IMR-90 (cell line): ENCODE results near the gene PLA2G4E. TPM values are rescaled to one million over a fixed set of nuclear protein-coding genes. Genes with fewer than 3 reads are reported as not detected.

Source experiments
- ATAC-seq: fragments of 200-7000 bp; cut with Tn5 transposase; 2 replicates; pipeline ENCODE4 v1.9.1; 2020; ENCODE audit warnings: low read depth, mild to moderate bottlenecking, moderate library complexity
- BruUV-seq: library from RNA; stranded (reverse); fragments of 400-500 nt; replicated peaks from 2 replicates; lab custom pipeline; 2021; lab: Mats Ljungman, UMichigan
- CTCF ChIA-PET: fragments of 300-600 bp; formaldehyde crosslinking; extraction: SDS; loops from one replicate; lab custom pipeline; 2021; ENCODE audit warnings: antibody characterized with exemption; lab: Yijun Ruan, JAX
- POLR2A ChIA-PET: fragments of 300-600 bp; sonication (Branson Sonifier 250); formaldehyde crosslinking; loops from one replicate; lab custom pipeline; 2022; ENCODE audit warnings: antibody characterized with exemption; ENCODE audit not compliant: unreplicated experiment; lab: Charles Lee
- DNase-seq: peaks from one replicate; pipeline ENCODE4 v3.0.0; 2013
- H2AFZ ChIP-seq: replicated peaks from 2 replicates; pipeline ENCODE3; 2013; ENCODE audit warnings: low read length, mild to moderate bottlenecking; ENCODE audit not compliant: poor library complexity
- H2AK5ac ChIP-seq: 2 replicates; pipeline ENCODE4 v1.6.1; 2013; ENCODE audit warnings: low read depth, low read length, inconsistent platforms
- H2AK9ac ChIP-seq: replicated peaks from 2 replicates; pipeline ENCODE3; 2013; ENCODE audit warnings: mild to moderate bottlenecking, low read depth, low read length, moderate library complexity; ENCODE audit not compliant: poor library complexity
- H2BK120ac ChIP-seq: 2 replicates; pipeline ENCODE4 v1.6.1; 2013; ENCODE audit warnings: low read depth, low read length, inconsistent platforms
- H2BK15ac ChIP-seq: 3 replicates; pipeline ENCODE4 v1.6.1; 2013; ENCODE audit warnings: low read depth, low read length, inconsistent platforms
- H2BK20ac ChIP-seq: 2 replicates; pipeline ENCODE4 v1.6.1; 2013; ENCODE audit warnings: low read depth, mild to moderate bottlenecking, inconsistent platforms, low read length, moderate library complexity
- H2BK5ac ChIP-seq: 2 replicates; pipeline ENCODE4 v1.6.1; 2013; ENCODE audit warnings: mild to moderate bottlenecking, low read depth, low read length, inconsistent platforms; ENCODE audit not compliant: poor library complexity, severe bottlenecking
- H3K14ac ChIP-seq: replicated peaks from 2 replicates; pipeline ENCODE4 v1.6.1; 2013; ENCODE audit warnings: low read depth, low read length, inconsistent platforms
- H3K18ac ChIP-seq: 2 replicates; pipeline ENCODE4 v1.6.1; 2013; ENCODE audit warnings: low read depth, low read length, control low read depth
- H3K23ac ChIP-seq: 2 replicates; pipeline ENCODE4 v1.6.1; 2013; ENCODE audit warnings: low read depth, low read length, inconsistent platforms
- H3K27ac ChIP-seq: 2 replicates; pipeline ENCODE4 v1.5.1; 2013; ENCODE audit warnings: mild to moderate bottlenecking, control low read depth, low read length; ENCODE audit not compliant: insufficient read depth
- H3K27me3 ChIP-seq: 2 replicates; pipeline ENCODE4 v1.6.1; 2013; ENCODE audit warnings: low read length; ENCODE audit not compliant: control insufficient read depth, insufficient read depth
- H3K36me3 ChIP-seq: 2 replicates; pipeline ENCODE4 v1.6.1; 2013; ENCODE audit warnings: low read length, mixed read lengths; ENCODE audit not compliant: control insufficient read depth, insufficient read depth
- H3K4ac ChIP-seq: 2 replicates; pipeline ENCODE4 v1.6.1; 2013; ENCODE audit warnings: low read depth, low read length, inconsistent platforms
- H3K4me1 ChIP-seq: 2 replicates; pipeline ENCODE4 v1.6.1; 2013; ENCODE audit warnings: low read length, mixed read lengths; ENCODE audit not compliant: control insufficient read depth, insufficient read depth
- H3K4me2 ChIP-seq: 2 replicates; pipeline ENCODE4 v1.6.1; 2013; ENCODE audit warnings: low read depth, mild to moderate bottlenecking, control low read depth, low read length, moderate library complexity
- H3K4me3 ChIP-seq: 2 replicates; pipeline ENCODE4 v1.5.1; 2013; ENCODE audit warnings: low read depth, mild to moderate bottlenecking, control low read depth, low read length, moderate library complexity; ENCODE audit not compliant: insufficient read depth
- H3K56ac ChIP-seq: 2 replicates; pipeline ENCODE4 v1.6.1; 2013; ENCODE audit warnings: low read length, inconsistent platforms; ENCODE audit not compliant: insufficient read depth; ENCODE audit errors: extremely low read depth
- H3K79me1 ChIP-seq, 2 experiments: 2 replicates each; pipeline ENCODE4 v1.6.1; 2013; ENCODE audit warnings: low read length in 2 of 2, inconsistent platforms in 1 of 2, low read depth in 1 of 2
- H3K9ac ChIP-seq: 2 replicates; pipeline ENCODE4 v1.6.1; 2013; ENCODE audit warnings: low read depth, low read length, control low read depth
- H3K9me1 ChIP-seq: 2 replicates; pipeline ENCODE4 v1.6.1; 2013; ENCODE audit warnings: low read length, inconsistent platforms; ENCODE audit not compliant: insufficient read depth
- H3K9me3 ChIP-seq: 2 replicates; pipeline ENCODE4 v1.6.1; 2013; ENCODE audit warnings: low read length; ENCODE audit not compliant: control insufficient read depth, insufficient read depth
- H4K20me1 ChIP-seq: 2 replicates; pipeline ENCODE4 v1.6.1; 2013; ENCODE audit warnings: low read length, inconsistent platforms; ENCODE audit not compliant: insufficient read depth
- H4K5ac ChIP-seq: 2 replicates; pipeline ENCODE4 v1.6.1; 2013; ENCODE audit warnings: mild to moderate bottlenecking, low read depth, low read length, control low read depth
- H4K8ac ChIP-seq, 2 experiments: 2 replicates each; pipeline ENCODE4 v1.6.1; 2013; ENCODE audit warnings: low read depth in 2 of 2, low read length in 2 of 2, control low read depth in 1 of 2, inconsistent platforms in 1 of 2
- H4K91ac ChIP-seq: 2 replicates; pipeline ENCODE4 v1.6.1; 2013; ENCODE audit warnings: low read depth, low read length, inconsistent platforms; ENCODE audit not compliant: insufficient read depth
- RCOR1 ChIP-seq: IDR thresholded peaks from 2 replicates; pipeline ENCODE4 v1.6.1; 2012; ENCODE audit warnings: mild to moderate bottlenecking, low read length, improper control_type of control experiment; ENCODE audit not compliant: insufficient replicate concordance
- WGBS, 2 experiments: methylation state at CpG; one replicate each; pipeline versions ENCODE4 v1.1.5 to v1.1.7; 2013; ENCODE audit warnings: missing lambda C conversion rate in 2 of 2; ENCODE audit not compliant: insufficient read length in 1 of 2; ENCODE audit errors: extremely low coverage in 2 of 2; 5-methylcytosine and 5-hydroxymethylcytosine counted together
- dilution Hi-C: fragments of 300-500 bp; cut with HindIII; formaldehyde crosslinking; loops from one replicate; pipeline ENCODE4 v1.14.3; 2018; ENCODE audit warnings: low sequenced_read_pairs; ENCODE audit not compliant: unreplicated experiment
- in situ Hi-C: fragments of 300-500 bp; cut with MboI; formaldehyde crosslinking; loops from 3 replicates; pipeline ENCODE4 v1.14.3; 2019; ENCODE audit warnings: low sequenced_read_pairs, inconsistent platforms, mixed read lengths
- intact Hi-C: fragments of 100-400 bp; cut with micrococcal nuclease; formaldehyde crosslinking; loops from 2 replicates; pipeline ENCODE4 v1.10.0; 2022
- polyA plus RNA-seq, 3 experiments: library from polyadenylated mRNA; depleted of rRNA; stranded (reverse); fragments of >200 nt; gene quantifications; 2 replicates each; pipeline ENCODE4 v1.2.3, GENCODE V29; 2012; ENCODE audit warnings: low replicate concordance in 1 of 3
- total RNA-seq: library from RNA; depleted of rRNA; stranded (reverse); fragments of >200 nt; gene quantifications from 2 replicates; pipeline ENCODE4 v1.2.3, GENCODE V29; 2012
- TF ChIP-seq, protein P1 (sequence below): fragments of 150-350 bp; IDR thresholded peaks from 2 replicates; pipeline ENCODE4 v1.6.1; 2016; ENCODE audit warnings: low read depth, mild to moderate bottlenecking, low read length, moderate library complexity, borderline replicate concordance

The PLA2G4E gene
- total and polyA plus RNA-seq, 2 of the 4 experiments (the other 2 are of a cell fraction): not detected

DNA sequence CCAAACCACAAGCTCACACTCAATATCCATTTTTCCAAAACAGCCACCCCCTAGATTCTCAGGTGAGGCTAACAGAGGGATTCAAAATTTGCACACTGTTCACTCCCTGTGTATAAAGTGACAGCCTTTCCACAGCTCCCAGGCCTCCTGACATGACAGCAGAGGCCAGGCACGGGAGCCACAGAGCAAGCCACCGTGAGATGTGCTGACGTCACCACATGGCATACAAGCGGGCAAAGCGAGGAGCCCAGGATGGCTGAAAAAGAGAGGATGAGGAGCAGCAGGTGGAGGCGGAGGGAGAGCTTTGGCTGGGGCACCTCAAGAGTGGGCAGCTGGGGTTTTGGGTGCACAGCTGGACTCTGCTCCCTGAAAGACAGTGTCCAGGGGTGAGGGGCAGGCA is 75.6 kb downstream of the PLA2G4E start:
- Histone ChIP-seq H3K4me3 (no peak overlapping the region), H2BK120ac (peak overlapping the region; percentile 92), H3K14ac (peak overlapping the region; percentile 77), H4K20me1 (no peaks in the 10 kb centered on the region), H3K4ac (peak overlapping the region; percentile 93), H3K9ac (no peak overlapping the region), H2AK5ac (peak overlapping the region; percentile 99), H3K4me2 (no peak overlapping the region), H4K91ac (peak overlapping the region; percentile 97), H3K4me1 (peaks cover 50% of the 10 kb centered on the region), H3K9me1 (peaks cover 48% of the 10 kb centered on the region), H2BK20ac (peak overlapping the region; percentile 98), H3K36me3 (no peaks in the 10 kb centered on the region; the same call in 1 of the 2 replicates), H2BK5ac (peak overlapping the region; percentile 79), H3K27me3 (no peaks in the 10 kb centered on the region), H2AK9ac (peak overlapping the region; percentile 67), H3K56ac (peak overlapping the region; percentile 90; the same call in 1 of the 2 replicates), H3K23ac (peak overlapping the region; percentile 78), H3K18ac (peak overlapping the region; percentile 39; the same call in 1 of the 2 replicates), H2BK15ac (peak overlapping the region; percentile 90), H4K8ac (peak overlapping the region; percentile 38 to 93), H4K5ac (no peak overlapping the region; the same call in 1 of the 2 replicates), H3K79me1 (peaks cover 50 to 84% of the 10 kb centered on the region in 2 experiments), H3K9me3 (no peaks in the 10 kb centered on the region), H3K27ac (peak overlapping the region; percentile 39), H2AFZ (no peak overlapping the region)
- ChIA-PET CTCF (no interaction called here), POLR2A (no interaction called here)
- WGBS, 2 experiments: 100% methylated on average over 3 of the region's 6 CpGs; no CpG with 5 or more reads in 1 of the 2 experiments
- no peak for TF ChIP-seq RCOR1
- TF ChIP-seq, protein P1, sequence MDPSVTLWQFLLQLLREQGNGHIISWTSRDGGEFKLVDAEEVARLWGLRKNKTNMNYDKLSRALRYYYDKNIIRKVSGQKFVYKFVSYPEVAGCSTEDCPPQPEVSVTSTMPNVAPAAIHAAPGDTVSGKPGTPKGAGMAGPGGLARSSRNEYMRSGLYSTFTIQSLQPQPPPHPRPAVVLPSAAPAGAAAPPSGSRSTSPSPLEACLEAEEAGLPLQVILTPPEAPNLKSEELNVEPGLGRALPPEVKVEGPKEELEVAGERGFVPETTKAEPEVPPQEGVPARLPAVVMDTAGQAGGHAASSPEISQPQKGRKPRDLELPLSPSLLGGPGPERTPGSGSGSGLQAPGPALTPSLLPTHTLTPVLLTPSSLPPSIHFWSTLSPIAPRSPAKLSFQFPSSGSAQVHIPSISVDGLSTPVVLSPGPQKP: no peak
- dilution Hi-C loops (no loop called here), intact Hi-C loops (no loop called here), in situ Hi-C loops (no loop called here)
- DNase-seq (no peak), ATAC-seq (no peak)
- BruUV-seq: no TSS peak
